GM11168 (cell line): Measurements from ENCODE around the gene ADAT1.

Source experiments
- in situ Hi-C: fragments of 300-500 bp; cut with MboI; formaldehyde crosslinking; loops from one replicate; pipeline ENCODE4 v1.12.0; 2022; ENCODE audit warnings: low sequenced_read_pairs; ENCODE audit not compliant: unreplicated experiment

ADAT1 gene

DNA sequence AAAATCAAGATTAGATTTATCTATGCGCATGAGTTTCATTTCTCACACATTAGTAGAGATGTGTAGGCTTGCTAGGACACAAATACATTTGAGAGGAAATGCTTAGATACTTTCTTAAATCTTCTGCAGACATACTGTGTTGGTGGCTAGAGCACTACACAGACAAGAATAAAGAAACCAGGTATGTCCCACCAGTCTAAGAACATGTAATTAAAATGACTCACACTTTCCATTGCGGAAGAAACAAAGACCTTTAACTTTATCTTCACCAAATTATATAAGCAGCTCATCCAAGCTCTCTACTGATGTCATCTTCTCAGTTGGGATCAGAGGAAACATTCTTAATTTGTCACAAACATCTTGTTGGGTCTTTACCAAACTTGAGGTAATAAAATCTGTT lies 44.4 kb downstream of the ADAT1 start:
- in situ Hi-C loops, result no loop called here

DNA sequence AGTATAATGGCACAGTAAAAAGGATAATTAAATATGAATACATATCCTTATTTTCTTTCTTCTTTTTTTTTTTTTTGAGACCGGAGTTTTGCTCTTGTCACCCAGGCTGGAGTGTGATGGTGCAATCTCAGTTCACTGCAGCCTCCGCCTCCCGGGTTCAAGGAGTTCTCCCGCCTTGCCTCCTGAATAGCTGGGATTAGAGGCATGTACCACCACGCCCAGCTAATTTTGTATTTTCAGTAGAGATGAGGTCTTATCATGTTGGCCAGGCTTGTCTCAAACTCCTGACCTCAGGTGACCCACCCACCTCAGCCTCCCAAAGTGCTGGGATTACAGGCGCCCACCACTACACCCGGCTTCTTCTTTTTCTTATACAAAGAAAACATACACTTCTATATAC lies 44.9 kb downstream of the ADAT1 start:
- in situ Hi-C loops, result no loop called here

DNA sequence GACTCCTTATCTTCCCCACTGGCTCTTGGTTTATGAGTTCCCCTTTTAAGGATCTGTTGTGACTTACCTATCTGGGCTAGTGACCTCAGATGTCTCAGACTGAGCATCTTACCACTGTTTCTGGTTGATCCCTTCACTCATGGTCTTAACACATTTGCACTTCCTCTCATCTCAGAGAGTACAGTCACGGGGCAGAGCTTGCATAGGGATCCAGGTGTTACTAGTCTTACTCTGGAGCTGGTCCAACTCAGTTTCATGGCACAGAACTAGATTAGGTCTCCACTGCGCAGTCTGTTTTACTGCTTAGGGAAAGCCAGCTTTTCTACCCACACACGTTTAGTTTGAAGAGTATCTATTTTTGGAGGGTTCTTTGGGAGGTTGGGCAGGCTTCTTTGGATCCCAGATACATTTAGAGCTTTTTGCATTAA lies 46.7 kb downstream of the ADAT1 start:
- in situ Hi-C loops, result no loop called here

DNA sequence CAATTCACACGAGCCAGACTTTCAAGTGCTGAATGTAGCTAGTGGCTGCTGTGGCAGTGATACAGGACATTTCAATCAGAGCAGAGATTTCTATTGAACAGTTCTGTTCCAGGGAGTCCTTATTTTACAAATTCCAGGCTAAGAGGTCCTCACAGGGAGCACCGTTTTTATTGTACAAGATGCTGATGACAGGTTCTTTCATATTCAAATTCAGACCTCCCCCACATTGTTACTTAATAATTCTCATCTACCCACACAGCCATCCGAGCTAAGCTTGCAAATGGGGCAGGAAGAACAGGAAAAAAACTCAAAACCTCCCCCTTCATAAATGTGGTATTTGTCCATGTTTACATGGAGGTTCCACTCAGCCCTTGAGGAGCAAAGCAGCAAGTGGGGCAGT lies 47.1 kb downstream of the ADAT1 start:
- in situ Hi-C loops, result no loop called here

DNA sequence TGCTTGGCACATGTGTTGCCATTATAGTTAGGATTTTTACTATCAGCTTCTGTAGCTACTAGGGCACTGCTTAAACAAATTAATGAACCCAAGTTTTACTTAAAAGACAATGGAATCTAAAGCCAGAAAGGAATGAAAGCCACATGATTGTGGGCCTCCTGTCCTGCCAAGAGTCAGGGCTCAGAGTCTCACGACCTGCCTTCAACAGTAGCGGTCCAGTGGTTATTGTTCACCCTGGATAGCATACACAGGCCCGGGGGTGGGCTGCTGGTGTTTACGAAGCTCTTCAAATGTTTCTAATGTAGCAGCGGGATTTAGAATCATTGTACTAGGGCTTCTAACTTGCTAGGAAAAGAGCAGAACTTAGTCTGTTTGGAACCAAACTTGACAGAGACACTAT lies 49.1 kb downstream of the ADAT1 start:
- in situ Hi-C loops, result no loop called here

DNA sequence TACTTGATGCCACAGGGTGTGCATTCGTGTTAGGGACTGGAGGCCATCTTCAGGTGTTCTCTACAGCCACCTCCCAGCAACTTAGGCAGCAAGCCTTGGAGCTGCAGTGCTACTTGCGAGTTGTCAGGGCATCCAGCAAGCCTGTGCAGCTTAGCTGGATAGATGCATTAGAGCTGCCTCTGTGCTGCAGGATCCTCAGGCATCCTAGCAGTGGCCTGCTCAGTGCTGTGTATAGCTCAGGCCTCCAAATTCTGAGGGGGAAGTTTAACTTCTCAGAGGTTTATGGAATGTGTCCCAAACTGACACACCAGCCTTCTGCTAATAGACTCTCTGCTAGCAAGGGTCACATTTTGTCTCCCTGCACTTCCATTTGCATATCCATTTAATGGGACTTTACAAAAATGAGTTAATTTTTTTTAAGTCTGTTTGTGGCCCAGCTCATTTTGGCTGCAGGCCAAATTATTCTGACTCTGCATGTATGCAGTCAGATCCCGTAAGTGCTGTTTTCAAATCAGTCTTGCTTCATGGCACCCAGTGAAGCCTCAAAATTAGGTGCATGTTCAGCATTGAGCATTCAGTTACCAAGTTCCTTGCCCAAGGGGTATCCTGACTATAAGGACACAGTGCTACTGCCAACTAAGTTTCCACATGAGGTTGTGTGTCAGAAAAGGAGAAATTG lies 50.1 kb downstream of the ADAT1 start:
- in situ Hi-C loops, result no loop called here

DNA sequence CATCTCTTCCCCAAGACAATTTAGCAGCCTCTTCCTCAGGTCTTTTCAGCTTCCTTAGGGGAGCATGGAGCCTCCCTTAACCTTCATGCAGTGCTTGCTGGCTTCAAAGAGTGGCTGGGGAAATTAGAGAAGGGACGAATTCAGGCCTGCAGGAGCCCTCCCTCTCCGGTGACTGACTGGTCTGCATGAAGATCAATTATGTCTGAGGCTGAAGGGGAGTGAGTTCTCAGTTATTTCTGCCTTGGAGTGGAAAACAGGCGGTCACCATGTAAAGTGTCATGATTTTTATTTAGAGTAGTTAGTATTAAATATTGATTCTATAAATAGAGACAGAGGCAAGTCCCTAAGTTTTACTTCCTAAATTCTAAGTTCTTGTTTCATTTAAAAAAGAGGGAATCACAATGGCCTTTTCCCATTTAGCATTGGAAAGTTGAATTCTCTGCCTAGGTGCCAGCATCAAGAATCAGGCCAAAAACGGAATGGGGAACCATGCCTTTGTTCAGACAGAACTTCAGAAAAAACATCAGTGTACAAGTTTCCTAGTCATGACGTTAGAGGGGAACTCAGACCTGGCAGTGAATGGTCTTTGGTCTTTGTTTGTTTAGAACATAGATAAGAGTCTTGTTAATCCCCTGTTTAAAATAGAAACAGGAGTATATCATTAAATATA lies 52.5 kb downstream of the ADAT1 start:
- in situ Hi-C loops, result no loop called here

DNA sequence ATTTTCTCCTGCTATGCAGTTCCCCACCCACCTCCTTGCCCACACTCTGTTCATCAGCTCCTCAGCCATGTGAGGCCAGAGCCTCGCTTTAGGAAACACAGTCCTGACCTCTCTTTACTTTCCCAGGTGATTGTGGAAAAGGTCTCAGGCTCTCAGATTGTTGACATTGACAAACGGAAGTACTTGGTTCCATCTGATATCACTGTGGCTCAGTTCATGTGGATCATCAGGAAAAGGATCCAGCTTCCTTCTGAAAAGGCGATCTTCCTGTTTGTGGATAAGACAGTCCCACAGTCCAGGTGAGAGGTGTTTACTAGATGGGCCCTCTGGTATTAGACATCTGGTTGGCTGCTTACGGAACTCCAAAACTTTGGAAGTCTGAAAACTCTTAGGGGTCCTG lies 55.2 kb downstream of the ADAT1 start:
- in situ Hi-C loops, result no loop called here

DNA sequence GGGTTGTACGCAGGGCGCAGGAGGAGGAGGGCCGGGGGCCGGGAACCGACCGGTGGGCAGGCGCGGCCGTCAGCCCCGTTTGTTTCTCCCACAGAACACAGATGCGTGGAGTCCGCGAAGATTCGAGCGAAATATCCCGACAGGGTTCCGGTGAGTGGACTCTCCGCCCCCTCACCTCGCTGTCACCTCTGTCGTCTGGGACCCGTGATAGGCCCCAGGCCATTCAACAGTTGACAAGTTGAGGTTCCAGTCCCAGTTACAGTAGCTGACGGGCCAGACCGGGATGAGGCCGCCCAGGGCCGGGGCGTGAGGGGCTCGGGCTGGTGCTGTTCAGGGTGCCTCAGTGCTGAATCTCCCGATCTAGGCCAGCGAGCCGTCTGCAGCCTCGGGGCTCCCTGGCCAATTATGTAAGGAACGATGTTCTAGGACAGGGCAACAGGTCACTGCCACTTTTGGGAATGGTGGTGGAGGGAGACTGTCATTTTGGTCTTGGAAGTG lies 56.3 kb downstream of the ADAT1 start:
- in situ Hi-C loops, result no loop called here

DNA sequence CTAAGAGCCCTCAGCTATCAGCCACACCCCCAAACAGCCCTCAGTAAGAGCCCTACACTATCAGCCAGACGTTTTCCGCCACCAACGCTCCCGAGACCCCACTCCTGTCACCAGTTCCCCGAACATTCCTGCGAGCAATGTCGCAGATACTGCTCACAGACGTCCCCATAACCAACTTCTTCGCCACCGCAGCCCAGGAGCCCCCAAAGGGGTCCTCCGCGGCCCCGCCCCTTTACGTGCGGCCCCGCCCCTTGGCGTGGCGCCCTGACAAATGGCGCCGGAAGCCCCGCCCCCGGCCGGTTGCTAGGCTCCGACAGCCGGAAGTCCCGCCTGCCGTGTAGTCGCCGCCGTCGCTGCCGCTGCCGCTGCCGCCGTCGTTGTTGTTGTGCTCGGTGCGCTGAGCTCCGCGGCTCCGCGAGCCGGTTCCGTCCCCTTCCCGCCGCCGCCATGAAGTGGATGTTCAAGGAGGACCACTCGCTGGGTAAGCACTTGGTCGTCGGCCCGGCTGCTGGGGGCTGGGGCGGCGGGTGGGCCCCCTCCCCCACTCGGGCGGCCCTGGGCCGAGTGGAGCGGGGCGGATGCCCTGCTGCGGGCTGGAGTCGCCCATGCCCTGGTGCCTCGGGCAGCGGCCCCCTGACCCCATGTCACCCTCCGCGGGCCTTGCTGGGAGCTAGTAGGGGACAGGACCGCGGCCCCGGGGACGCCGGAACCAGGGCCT lies 56.9 kb downstream of the ADAT1 start, which contains the start of gene GABARAPL2:
GABARAPL2 (plus strand) TSS at position 340 of the 718 bp plus-strand sequence; CDS start at position 448, 108 bp downstream.
- in situ Hi-C loops, result no loop called here

DNA sequence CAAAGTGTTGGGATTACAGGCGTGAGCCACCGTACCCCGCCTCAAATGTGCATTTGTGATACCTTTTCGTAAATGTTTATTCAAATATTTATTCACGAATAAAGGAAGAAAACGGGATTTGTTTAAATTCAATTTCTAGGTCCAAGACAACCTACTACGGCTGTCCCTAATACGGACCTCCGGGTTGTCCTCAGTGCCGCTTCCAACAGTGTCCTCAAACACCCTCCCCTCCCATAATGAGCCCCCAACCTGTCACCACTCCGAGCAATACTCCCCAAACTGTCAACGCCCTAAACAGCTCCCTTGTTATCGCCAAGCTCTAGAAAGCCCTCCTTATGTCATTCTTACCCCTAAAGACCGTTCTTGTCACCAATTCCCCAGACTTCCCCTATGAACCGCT lies 57.4 kb downstream of the ADAT1 start:
- in situ Hi-C loops, result no loop called here

DNA sequence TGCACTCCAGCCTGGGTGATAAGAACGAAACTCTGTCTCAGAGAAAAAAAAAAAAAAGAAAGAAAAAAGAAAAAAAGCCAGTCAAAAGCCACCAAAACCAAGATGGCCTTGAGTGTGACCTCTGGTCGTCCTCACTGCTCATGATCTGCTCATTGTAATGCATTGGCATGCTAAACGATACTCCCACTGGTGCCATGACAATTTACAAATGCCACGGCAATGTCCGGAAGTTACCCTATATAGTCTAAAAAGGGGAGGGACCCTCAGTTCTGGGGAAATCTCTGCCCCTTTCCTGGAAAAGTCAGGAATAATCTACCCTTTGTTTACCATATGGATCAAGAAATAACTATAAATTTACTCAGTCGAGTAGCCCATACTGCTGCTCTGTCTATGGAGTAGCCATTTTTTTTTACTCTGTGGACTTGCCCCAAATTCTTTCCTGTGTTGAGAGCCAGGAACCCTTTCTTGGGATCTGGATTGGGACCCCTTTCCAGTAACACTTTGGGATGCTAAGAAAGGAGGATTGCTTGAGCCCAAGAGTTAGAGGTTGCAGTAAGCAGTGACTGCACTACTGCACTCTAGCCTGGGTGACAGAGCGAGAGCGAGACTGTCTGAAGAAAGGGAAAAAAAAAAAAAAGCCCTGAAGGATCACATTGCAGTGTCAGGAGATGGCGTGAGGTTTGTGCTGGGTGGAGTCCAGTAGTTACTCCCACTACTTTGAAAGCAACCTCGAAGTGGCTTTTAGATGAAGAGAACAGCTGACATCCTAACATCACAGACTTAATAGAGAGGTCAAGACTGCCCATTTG lies 63.3 kb downstream of the ADAT1 start:
- in situ Hi-C loops, result no loop called here

DNA sequence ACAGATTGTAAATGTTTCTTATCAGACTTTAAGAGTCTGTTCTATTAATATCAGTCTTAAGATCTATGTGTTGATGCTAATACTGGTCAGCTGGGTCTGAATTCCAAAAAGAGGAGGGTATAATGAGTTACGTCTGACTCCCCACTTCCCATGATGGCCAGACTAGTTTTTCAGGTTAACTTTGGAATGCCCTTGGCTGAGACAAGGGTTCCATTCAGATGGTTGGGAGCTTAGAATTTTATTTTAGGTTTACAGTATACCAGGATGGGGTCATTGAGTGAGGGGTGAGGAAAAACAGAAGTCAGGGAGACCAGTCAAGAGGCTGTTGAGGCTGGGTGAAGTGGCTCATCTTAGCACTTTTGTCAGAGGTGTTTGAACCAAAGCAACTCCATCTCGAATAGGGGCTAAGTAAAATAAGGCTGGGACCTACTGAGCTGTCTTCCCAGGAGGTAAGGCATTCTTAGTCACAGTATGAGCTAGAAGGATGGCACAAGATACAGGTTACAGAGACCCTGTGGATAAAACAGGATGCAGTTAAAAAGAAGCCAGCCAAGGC lies 64.2 kb downstream of the ADAT1 start:
- in situ Hi-C loops, result no loop called here

DNA sequence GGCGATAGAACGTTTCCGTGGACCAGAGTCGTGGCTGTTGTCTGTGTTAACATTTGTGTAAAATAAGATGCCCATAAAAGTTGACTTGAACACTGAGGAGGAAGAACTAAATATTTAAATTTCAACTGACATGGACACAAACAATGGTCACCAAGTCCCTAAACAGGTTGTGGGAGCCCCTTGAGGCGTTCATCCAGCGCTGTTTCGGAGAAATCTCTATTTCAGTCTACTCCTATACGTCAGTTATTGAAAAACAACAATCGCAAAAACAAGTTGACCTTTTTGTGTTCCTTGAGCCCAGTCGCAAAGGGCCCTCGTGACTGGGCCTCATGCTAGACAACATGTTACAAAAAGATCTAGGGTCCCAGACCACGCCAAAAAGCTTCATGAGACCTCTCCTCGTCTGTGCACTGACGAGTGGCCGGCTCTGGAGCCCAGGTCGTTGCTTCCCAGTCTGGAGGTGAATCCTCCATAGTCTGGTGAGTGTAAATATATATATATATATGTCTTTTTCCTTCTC lies 66.6 kb downstream of the ADAT1 start:
- in situ Hi-C loops, result no loop called here

DNA sequence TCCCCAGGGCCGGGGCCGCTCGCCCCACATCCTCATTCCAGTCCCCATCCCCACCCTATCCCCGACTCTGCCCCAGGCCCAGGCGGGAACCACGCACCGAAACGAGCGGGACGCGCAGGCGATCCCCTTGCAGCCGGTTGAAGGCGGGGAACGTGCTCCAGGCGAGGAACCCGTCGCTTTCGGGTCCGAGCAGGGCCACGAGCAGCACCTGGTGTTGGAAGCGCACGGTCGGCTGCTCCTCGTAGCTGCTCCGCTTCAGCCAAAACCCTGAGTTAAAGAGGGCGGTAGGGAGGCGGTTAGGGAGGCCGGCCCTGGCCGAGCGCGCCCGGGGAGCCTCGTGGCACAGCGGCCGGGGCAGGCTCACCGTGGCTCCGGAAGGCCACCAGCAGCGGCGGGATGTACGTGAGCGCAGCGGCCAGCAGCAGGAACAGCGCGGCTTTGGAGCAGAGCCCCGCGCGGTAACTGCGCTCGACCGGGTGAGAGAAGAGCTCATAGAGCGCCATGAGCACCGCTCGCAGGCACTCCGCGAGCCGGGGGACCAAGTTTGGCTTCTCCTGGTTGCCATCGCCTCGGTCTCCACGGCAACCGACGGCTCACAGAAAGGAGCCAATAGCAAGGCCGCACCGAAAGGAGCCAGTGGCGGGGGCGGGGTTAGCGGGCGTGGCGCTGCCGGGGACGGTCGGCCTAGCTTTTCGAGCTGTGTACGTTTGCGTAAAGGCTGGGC lies 67.2 kb downstream of the ADAT1 start, which contains the start of gene TMEM231:
TMEM231 (minus strand) TSS at position 546 of the 724 bp plus-strand sequence; CDS start at position 503, 43 bp downstream.
- in situ Hi-C loops, result no loop called here

DNA sequence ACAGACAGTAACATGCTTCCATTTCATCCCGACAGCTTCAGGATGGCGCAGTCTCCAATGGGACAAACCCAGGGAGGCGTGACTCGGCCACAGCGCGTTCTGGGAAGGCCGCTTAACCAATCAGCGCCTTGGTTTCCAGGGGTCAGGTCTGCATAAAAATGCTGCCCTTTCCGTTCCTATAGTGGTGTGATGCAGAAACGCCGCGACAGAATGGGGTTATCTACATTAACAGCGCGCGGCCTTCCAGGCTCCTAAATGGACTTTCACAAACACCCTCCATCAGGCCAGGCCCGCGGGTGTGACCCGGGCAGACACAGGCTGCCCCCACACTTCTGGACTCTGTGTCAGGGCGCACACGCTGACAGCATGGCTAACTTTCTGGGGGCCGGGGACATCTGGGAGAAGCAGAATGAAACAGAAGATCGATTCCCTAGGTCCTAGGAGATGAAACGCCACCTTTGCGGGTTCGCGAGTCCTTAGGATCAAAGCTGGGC lies 67.8 kb downstream of the ADAT1 start:
- in situ Hi-C loops, result no loop called here

DNA sequence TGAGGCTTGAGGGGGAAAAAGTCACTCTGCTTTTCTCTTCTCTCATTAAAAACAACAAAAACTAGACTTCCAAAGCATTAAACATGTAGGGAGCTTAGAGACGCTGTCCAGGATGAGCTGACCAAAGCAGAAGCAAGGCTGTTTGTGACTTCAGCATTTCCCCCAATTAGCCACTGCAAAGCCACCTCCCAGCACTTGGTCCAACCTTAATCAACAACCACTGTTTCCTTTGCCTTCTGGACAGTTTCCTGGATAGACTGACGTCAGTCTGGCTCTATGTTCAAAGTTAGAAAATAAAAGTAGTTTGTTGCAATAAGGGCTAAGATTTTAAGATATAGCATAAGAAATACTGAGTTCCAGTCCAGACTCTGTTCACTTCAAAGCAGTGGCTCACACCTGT lies 70.1 kb downstream of the ADAT1 start:
- in situ Hi-C loops, result no loop called here

DNA sequence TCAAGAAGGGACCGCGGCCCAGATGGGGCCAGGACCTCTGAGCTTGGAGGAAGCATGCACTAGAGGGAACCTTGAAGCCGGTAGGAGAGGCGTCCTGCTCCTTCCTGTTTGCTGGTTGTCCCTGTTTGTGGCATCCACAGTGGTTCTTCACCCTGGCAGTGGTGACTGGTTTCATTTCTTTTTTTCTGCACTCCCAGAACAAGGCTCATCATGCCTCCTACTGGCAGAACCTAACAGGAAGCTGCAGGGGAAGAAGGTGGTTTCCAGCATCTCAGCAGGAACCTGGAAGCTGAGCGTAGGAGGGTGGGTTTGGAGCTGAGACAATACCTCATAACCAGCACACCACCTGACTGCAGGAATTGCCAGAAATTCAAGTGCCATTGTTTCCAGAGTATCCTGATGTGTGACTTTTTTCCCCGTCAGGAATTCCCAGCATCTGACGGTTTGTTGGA lies 72.8 kb downstream of the ADAT1 start:
- in situ Hi-C loops, result no loop called here
